IPS-15b (cell line): Measurements from ENCODE around the gene AKR1C2.
"Not testable (repeated sequence)": the region's sequence is repeated elsewhere in the genome, so short reads cannot be mapped to it uniquely, and the experiment has no call there.

Source experiments
- H3K27me3 ChIP-seq: one replicate; pipeline ENCODE4 v1.6.1; 2013; ENCODE audit warnings: low read length; ENCODE audit not compliant: control insufficient read depth, insufficient read depth
- H3K36me3 ChIP-seq: one replicate; pipeline ENCODE4 v1.6.1; 2013; ENCODE audit warnings: low read length; ENCODE audit not compliant: control insufficient read depth, insufficient read depth
- H3K4me1 ChIP-seq: one replicate; pipeline ENCODE4 v1.6.1; 2013; ENCODE audit warnings: mild to moderate bottlenecking, low read length; ENCODE audit not compliant: control insufficient read depth, insufficient read depth
- H3K4me3 ChIP-seq: one replicate; pipeline ENCODE4 v1.5.1; 2013; ENCODE audit warnings: low read depth, low read length
- H3K9ac ChIP-seq: one replicate; pipeline ENCODE4 v1.6.1; 2013; ENCODE audit warnings: low read depth, mild to moderate bottlenecking, low read length
- H3K9me3 ChIP-seq: one replicate; pipeline ENCODE4 v1.6.1; 2013; ENCODE audit warnings: mild to moderate bottlenecking, low read length; ENCODE audit not compliant: control insufficient read depth, insufficient read depth

Gene AKR1C2

DNA sequence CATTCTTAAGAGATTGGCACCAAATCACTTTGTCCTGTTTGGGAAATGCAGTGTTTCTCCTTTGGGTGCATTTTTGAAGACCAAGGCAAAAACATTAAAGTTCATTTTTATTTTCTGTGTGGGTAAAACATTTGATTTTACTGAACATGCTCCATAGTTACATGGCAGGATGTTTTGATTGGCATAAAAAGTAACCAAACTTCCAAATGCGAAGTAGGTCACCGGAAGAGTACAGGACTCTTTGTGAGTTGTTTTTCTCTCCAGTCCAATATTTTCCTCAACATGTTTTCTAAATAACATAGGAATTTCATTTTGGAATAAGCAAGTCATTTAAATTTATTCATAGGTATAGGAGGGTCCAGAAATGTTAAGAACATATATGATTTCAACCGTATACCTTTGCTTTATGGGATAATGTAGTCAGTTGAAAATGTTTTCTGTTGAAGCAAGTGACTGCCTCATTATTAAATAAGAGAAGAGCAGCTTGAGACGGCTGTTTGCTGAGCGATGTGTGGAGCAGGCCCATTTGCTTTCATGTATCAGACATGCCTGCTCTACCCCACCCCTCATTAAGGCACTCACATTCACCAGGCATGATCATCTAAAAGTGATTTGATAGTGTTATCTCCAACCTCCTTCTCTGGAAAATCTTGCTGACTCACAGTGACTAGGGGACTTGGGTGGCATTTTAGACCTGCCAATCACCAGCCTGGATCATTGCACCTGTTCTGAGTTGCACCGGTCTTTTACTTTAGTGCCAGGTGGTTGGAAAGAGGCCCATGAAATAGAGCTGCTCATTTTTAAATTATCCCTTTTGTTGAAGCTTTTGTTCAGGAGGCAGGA is 16.3 kb upstream of the AKR1C2 start:
- H3K4me3 ChIP-seq = not testable (repeated sequence)

DNA sequence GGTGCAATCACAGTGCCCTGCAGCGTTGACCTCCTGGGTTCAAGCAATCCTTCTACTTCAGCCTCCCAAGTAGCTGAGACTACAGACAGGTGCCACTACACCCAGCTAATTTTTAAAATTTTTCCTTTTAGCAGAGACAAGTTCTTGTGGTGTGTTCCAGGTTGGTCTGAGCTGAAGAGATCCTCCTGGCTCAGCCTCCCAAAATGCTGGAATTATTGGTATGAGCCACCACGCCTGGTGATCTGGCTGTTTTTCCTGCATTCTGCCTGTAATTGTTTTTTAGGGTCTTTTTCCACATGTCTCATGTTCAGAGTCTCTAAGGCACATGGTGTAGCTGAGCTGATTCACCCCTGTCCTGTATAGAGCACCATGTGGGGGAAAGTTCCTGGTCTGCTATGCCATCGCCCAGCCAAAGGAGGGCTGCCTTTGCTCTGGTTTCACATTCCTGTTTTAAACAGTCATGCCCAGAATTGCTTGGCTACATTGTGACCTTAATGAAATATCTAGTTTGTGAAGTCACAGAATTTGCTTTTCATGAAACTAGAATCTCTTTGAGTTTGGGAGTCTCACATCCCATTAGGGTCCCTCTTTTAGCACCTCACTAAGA is 15.1 kb upstream of the AKR1C2 start:
- not testable (repeated sequence) for H3K27me3 ChIP-seq, H3K9ac ChIP-seq, H3K4me1 ChIP-seq, H3K4me3 ChIP-seq, H3K9me3 ChIP-seq, H3K36me3 ChIP-seq

More for the DNA sequence above, 16.3 kb upstream of the AKR1C2 start:
- H3K27me3 ChIP-seq, H3K4me1 ChIP-seq, H3K9ac ChIP-seq, H3K9me3 ChIP-seq, H3K36me3 ChIP-seq: not testable (repeated sequence)

- no peaks in the 10 kb centered on the region for H3K36me3 ChIP-seq
- no peak overlapping the region for H3K9ac ChIP-seq
- H3K4me3 ChIP-seq = no peak overlapping the region
- H3K9me3 ChIP-seq = no peaks in the 10 kb centered on the region
- no peaks in the 10 kb centered on the region for H3K27me3 ChIP-seq
- H3K4me1 ChIP-seq = no peaks in the 10 kb centered on the region
Observed at GRCh38 chr10:5018134-5018533, 14.5 kb upstream of the AKR1C2 start.

- H3K9ac ChIP-seq = no peak overlapping the region
- H3K36me3 ChIP-seq = no peaks in the 10 kb centered on the region
- H3K4me1 ChIP-seq = no peaks in the 10 kb centered on the region
- H3K9me3 ChIP-seq = no peaks in the 10 kb centered on the region
- H3K4me3 ChIP-seq = no peak overlapping the region
- H3K27me3 ChIP-seq = no peaks in the 10 kb centered on the region
Observed at GRCh38 chr10:5014936-5015335, 11.3 kb upstream of the AKR1C2 start.

GRCh38 chr10:5014200-5014910 is 10.7 kb upstream of the AKR1C2 start:
- not testable (repeated sequence) for H3K4me3 ChIP-seq, H3K4me1 ChIP-seq

DNA sequence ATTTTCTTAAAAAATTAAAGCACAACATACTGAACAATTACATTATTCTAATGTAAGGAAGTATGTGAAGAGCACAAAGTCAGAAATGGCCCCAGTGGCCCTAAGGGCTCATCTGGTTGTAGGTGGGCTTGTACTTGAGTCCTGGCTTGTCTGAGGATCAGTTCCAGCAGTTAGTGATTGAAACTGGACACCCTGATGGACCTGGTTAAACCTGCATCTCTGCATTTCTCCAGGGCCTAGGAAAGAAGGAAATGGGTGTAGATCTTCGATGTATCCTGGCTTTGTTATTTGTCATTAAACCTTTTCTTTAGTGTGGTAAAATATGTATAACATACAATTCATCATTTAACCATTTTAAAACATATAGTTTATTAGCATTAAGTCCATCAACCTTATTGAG is 9.7 kb upstream of the AKR1C2 start:
- Histone ChIP-seq H3K36me3 (no peaks in the 10 kb centered on the region), H3K4me1 (no peaks in the 10 kb centered on the region), H3K9ac (no peak overlapping the region), H3K27me3 (no peaks in the 10 kb centered on the region), H3K4me3 (no peak overlapping the region), H3K9me3 (no peaks in the 10 kb centered on the region)

More at GRCh38 chr10:5014200-5014910, 10.7 kb upstream of the AKR1C2 start:
- not testable (repeated sequence) for H3K9me3 ChIP-seq, H3K36me3 ChIP-seq, H3K9ac ChIP-seq, H3K27me3 ChIP-seq

GRCh38 chr10:5012595-5012994 is 8.9 kb upstream of the AKR1C2 start:
- Histone ChIP-seq H3K9me3 (no peaks in the 10 kb centered on the region), H3K4me1 (no peaks in the 10 kb centered on the region), H3K27me3 (no peaks in the 10 kb centered on the region), H3K36me3 (no peaks in the 10 kb centered on the region), H3K4me3 (no peak overlapping the region), H3K9ac (no peak overlapping the region)

DNA sequence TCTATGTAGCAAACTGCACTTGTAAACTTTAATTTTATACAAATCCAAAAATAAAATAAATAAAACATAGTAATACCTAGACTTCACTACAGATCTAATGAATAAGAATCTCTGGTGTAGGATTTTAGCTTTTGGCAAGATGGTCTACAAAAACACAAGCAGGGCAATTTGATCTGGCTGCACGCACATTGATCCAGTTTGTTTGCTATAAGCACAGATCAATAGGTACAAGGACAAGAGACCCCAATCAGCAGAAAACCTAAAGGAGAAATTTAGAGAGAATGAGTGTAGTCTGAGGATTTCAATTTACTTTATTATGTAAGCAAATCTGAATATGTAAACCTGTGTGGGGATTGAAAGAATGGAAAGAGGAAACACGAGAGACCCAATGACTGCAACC is 7.7 kb upstream of the AKR1C2 start:
- not testable (repeated sequence) for H3K9me3 ChIP-seq, H3K4me1 ChIP-seq, H3K36me3 ChIP-seq, H3K27me3 ChIP-seq, H3K4me3 ChIP-seq, H3K9ac ChIP-seq

GRCh38 chr10:5010043-5010442 is 6.4 kb upstream of the AKR1C2 start:
- not testable (repeated sequence) for H3K9ac ChIP-seq, H3K27me3 ChIP-seq, H3K36me3 ChIP-seq, H3K4me1 ChIP-seq, H3K9me3 ChIP-seq, H3K4me3 ChIP-seq

DNA sequence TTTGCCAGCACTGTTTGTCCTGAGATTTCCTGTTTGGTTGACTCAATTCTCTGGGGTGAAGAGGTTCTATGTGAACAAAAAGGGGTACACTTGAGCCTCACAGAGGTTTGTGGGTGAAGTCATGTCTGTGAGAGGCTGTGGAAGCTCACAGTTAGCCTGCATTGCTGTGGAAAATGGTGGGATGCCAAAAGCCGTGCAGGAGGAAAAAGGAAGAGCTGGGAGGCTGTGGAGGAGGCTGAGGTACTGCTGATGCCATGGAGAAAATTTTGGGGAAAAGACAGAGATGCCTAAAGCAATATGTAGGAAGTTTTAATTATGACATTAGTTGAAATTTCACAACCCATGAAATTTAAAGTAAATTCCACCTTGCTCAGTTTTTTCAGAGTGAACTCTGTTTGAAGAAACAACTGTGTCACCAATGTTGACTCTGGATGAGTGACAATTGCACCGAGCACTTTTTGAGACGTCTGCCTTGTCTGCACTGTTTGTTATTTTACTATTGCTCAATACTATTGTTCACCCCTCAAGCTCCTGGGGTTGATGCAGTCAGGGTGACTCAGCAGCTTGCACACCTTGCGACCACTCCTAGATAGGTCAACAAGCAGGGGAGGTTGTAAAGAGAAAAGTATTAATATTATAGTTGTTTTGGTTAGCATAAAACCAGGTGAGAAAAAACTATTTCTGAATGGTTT is 5.3 kb upstream of the AKR1C2 start:
- H3K4me3 ChIP-seq, H3K9ac ChIP-seq, H3K9me3 ChIP-seq, H3K36me3 ChIP-seq, H3K27me3 ChIP-seq, H3K4me1 ChIP-seq: not testable (repeated sequence)

DNA sequence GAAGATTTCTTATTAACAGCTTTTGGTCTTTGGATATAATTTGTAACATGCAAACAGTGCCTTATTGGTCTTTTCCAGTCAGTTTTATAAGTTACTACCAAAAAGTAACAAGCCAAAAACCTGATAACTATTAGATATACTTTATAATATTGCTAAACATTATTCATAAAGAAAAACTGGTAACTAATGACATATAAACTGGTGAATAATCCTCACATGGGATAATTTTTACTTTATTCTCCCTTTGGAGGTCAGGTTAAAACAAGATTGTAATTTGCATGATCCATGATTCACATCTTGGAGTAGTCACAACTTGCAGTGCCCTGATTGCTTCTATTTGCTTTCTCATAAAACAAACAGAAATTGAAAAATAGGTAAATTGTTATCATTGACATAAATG is 844 bp upstream of the AKR1C2 start:
- H3K9ac ChIP-seq, H3K36me3 ChIP-seq, H3K4me3 ChIP-seq: not testable (repeated sequence)

More for the DNA sequence above, 844 bp upstream of the AKR1C2 start:
- not testable (repeated sequence) for H3K9me3 ChIP-seq, H3K27me3 ChIP-seq, H3K4me1 ChIP-seq
